MM.1S (cell line): ENCODE results near the gene MPZL2.

Experiments
- DNase-seq: peaks from one replicate; pipeline ENCODE4 v3.0.0-alpha.2; 2015
- H2AFZ ChIP-seq: fragments of 300-600 bp; sonication (generic); 2 replicates; pipeline ENCODE4 v1.6.0; 2016; ENCODE audit warnings: antibody characterized with exemption, low read length
- H3F3A ChIP-seq: fragments of 300-600 bp; sonication (generic); 2 replicates; pipeline ENCODE4 v1.6.1; 2016; ENCODE audit warnings: mild to moderate bottlenecking, antibody characterized with exemption, low read length, moderate library complexity, mixed read lengths; ENCODE audit not compliant: insufficient read depth
- H3K27ac ChIP-seq: fragments of 300-600 bp; sonication (generic); 2 replicates; pipeline ENCODE4 v1.5.1; 2016; ENCODE audit warnings: mild to moderate bottlenecking, low read length
- H3K27me3 ChIP-seq: fragments of 300-600 bp; sonication (generic); replicated peaks from 2 replicates; pipeline ENCODE4 v1.6.0; 2016; ENCODE audit warnings: low read length; ENCODE audit not compliant: insufficient read depth
- H3K36me3 ChIP-seq: fragments of 300-600 bp; sonication (generic); replicated peaks from 2 replicates; pipeline ENCODE4 v1.6.1; 2016; ENCODE audit warnings: mild to moderate bottlenecking, low read length, mixed read lengths; ENCODE audit not compliant: insufficient read depth
- H3K4me1 ChIP-seq: fragments of 300-600 bp; sonication (generic); 2 replicates; pipeline ENCODE4 v1.6.1; 2016; ENCODE audit warnings: low read length, mixed read lengths
- H3K4me2 ChIP-seq: fragments of 300-600 bp; sonication (generic); 2 replicates; pipeline ENCODE4 v1.6.0; 2016; ENCODE audit warnings: low read depth, low read length
- H3K4me3 ChIP-seq: fragments of 300-600 bp; sonication (generic); 2 replicates; pipeline ENCODE4 v1.5.1; 2016; ENCODE audit warnings: low read length, mixed read lengths
- H3K79me2 ChIP-seq: fragments of 300-600 bp; sonication (generic); 2 replicates; pipeline ENCODE4 v1.6.1; 2016; ENCODE audit warnings: mixed run types, low read length, mixed read lengths
- H3K9ac ChIP-seq: fragments of 300-600 bp; sonication (generic); 2 replicates; pipeline ENCODE4 v1.6.1; 2016; ENCODE audit warnings: low read length, mixed read lengths
- H3K9me2 ChIP-seq: fragments of 300-600 bp; sonication (generic); replicated peaks from 2 replicates; pipeline ENCODE4 v1.6.1; 2016; ENCODE audit warnings: mild to moderate bottlenecking, low read length, mixed read lengths; ENCODE audit not compliant: insufficient read depth
- H3K9me3 ChIP-seq: fragments of 300-600 bp; sonication (generic); replicated peaks from 2 replicates; pipeline ENCODE4 v1.6.1; 2016; ENCODE audit warnings: mild to moderate bottlenecking, low read length, mixed read lengths; ENCODE audit not compliant: insufficient read depth
- H4K20me1 ChIP-seq: fragments of 300-600 bp; sonication (generic); 2 replicates; pipeline ENCODE4 v1.6.1; 2016; ENCODE audit warnings: mild to moderate bottlenecking, low read length, moderate library complexity, mixed read lengths; ENCODE audit not compliant: insufficient read depth
- EZH2 ChIP-seq: fragments of 300-600 bp; sonication (generic); optimal IDR thresholded peaks from 2 replicates; pipeline ENCODE3; 2017; ENCODE audit warnings: low read depth, mild to moderate bottlenecking, antibody characterized with exemption, low read length, mixed read lengths
- EZH2phosphoT487 ChIP-seq: fragments of 300-600 bp; sonication (generic); IDR thresholded peaks from 2 replicates; pipeline ENCODE4 v1.6.1; 2018; ENCODE audit warnings: antibody characterized with exemption, low read length
- TF ChIP-seq, protein P1 (sequence below): fragments of 300-600 bp; sonication (generic); IDR thresholded peaks from 2 replicates; pipeline ENCODE4 v1.5.1; 2016; ENCODE audit warnings: antibody characterized with exemption, low read length, mixed read lengths

MPZL2 gene

DNA sequence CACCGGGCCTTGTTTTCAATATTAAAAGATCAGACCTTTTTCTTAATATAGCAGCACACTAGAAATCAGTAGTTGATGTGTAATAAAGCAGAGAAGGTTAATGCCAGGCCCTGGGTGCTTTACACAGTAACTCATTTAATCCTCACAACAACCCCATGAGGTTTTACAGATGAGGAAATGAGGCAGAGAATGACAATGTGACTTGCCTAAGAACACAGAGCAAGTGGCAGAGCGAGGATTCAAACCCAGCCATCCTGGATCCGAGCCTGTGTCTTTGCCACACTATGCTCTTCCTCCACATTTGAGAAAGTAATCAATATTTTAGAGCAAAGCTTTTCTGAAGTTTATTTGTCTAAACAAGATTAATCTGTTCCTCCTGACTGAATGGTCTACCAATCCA lies 46.5 kb downstream of the MPZL2 start:
- H3K4me3 ChIP-seq = no peak overlapping the region
- H4K20me1 ChIP-seq = no peaks in the 10 kb centered on the region; the same call in 1 of the 2 replicates
- no peak overlapping the region for H3K4me2 ChIP-seq
- H3K9me2 ChIP-seq = no peaks in the 10 kb centered on the region
- no peaks in the 10 kb centered on the region for H3K79me2 ChIP-seq
- H3K9ac ChIP-seq = no peak overlapping the region
- DNase-seq = no peak
- peaks cover 9% of the 10 kb centered on the region; the same call in 1 of the 2 replicates for H3F3A ChIP-seq
- TF ChIP-seq EZH2 = no peak
- TF ChIP-seq, protein P1, sequence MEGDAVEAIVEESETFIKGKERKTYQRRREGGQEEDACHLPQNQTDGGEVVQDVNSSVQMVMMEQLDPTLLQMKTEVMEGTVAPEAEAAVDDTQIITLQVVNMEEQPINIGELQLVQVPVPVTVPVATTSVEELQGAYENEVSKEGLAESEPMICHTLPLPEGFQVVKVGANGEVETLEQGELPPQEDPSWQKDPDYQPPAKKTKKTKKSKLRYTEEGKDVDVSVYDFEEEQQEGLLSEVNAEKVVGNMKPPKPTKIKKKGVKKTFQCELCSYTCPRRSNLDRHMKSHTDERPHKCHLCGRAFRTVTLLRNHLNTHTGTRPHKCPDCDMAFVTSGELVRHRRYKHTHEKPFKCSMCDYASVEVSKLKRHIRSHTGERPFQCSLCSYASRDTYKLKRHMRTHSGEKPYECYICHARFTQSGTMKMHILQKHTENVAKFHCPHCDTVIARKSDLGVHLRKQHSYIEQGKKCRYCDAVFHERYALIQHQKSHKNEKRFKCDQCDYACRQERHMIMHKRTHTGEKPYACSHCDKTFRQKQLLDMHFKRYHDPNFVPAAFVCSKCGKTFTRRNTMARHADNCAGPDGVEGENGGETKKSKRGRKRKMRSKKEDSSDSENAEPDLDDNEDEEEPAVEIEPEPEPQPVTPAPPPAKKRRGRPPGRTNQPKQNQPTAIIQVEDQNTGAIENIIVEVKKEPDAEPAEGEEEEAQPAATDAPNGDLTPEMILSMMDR = no peak
- TF ChIP-seq EZH2phosphoT487 = no peak
- H3K27me3 ChIP-seq = peaks cover 63% of the 10 kb centered on the region
- H3K36me3 ChIP-seq = no peaks in the 10 kb centered on the region
- no peaks in the 10 kb centered on the region for H3K9me3 ChIP-seq
- H2AFZ ChIP-seq = no peak overlapping the region
- no peak overlapping the region for H3K27ac ChIP-seq
- H3K4me1 ChIP-seq = peaks cover 15% of the 10 kb centered on the region

- TF ChIP-seq EZH2 = no peak
- no peak for TF ChIP-seq EZH2phosphoT487
- TF ChIP-seq, protein P1 = no peak
- no peaks in the 10 kb centered on the region for H3K79me2 ChIP-seq
- H3K9me3 ChIP-seq = no peaks in the 10 kb centered on the region
- DNase-seq = no peak
- no peaks in the 10 kb centered on the region for H3K9me2 ChIP-seq
- no peak overlapping the region for H3K27ac ChIP-seq
- no peak overlapping the region for H2AFZ ChIP-seq
- H3K27me3 ChIP-seq = peaks cover 70% of the 10 kb centered on the region
- no peaks in the 10 kb centered on the region; the same call in 1 of the 2 replicates for H4K20me1 ChIP-seq
- H3K9ac ChIP-seq = no peak overlapping the region
- peaks cover 15% of the 10 kb centered on the region for H3K4me1 ChIP-seq
- peaks cover 9% of the 10 kb centered on the region; the same call in 1 of the 2 replicates for H3F3A ChIP-seq
- H3K4me2 ChIP-seq = no peak overlapping the region
- no peak overlapping the region for H3K4me3 ChIP-seq
- H3K36me3 ChIP-seq = no peaks in the 10 kb centered on the region
Measured at GRCh38 chr11:118216621-118217481, 47.2 kb downstream of the MPZL2 start.

- H3K9me3 ChIP-seq = no peaks in the 10 kb centered on the region
- no peak overlapping the region for H2AFZ ChIP-seq
- no peak overlapping the region for H3K4me3 ChIP-seq
- H3K9ac ChIP-seq = no peak overlapping the region
- H3K4me1 ChIP-seq = peaks cover 15% of the 10 kb centered on the region
- H3K36me3 ChIP-seq = no peaks in the 10 kb centered on the region
- no peaks in the 10 kb centered on the region for H3K79me2 ChIP-seq
- TF ChIP-seq EZH2 = no peak
- no peak for TF ChIP-seq EZH2phosphoT487
- TF ChIP-seq, protein P1 = no peak
- no peak overlapping the region for H3K27ac ChIP-seq
- peaks cover 73% of the 10 kb centered on the region for H3K27me3 ChIP-seq
- no peaks in the 10 kb centered on the region; the same call in 1 of the 2 replicates for H4K20me1 ChIP-seq
- no peak overlapping the region for H3K4me2 ChIP-seq
- DNase-seq = no peak
- H3K9me2 ChIP-seq = no peaks in the 10 kb centered on the region
- H3F3A ChIP-seq = peaks cover 9% of the 10 kb centered on the region; the same call in 1 of the 2 replicates
Measured at GRCh38 chr11:118215765-118216164, 48.3 kb downstream of the MPZL2 start.
